Spleen (tissue), 11 donors: ENCODE data around the gene DYNLRB2. TPM values are rescaled to one million over a fixed set of nuclear protein-coding genes. Genes with fewer than 3 reads are reported as not detected.

ENCODE experiments used
- DNase-seq: peaks from one replicate; pipeline ENCODE4 v3.0.0-alpha.2; 2020
- H3K27ac ChIP-seq, 8 donors: fragments of 200-600 bp; sonication (generic) in 7 of 8; 1 replicate in 4 of 8; 2 replicates in 4 of 8; pipeline versions ENCODE4 v1.5.0 to v1.8.0; 2016 to 2021; ENCODE audit warnings: inconsistent platforms in 4 of 8, mild to moderate bottlenecking in 4 of 8, moderate library complexity in 1 of 8
- H3K27me3 ChIP-seq, 7 donors: fragments of 200-600 bp; sonication (generic) in 6 of 7; replicated peaks in 1 of 7; 1 replicate in 4 of 7; 2 replicates in 3 of 7; pipeline versions ENCODE4 v1.5.0 to v1.8.0; 2016 to 2021; ENCODE audit warnings: inconsistent platforms in 3 of 7, mild to moderate bottlenecking in 1 of 7
- H3K36me3 ChIP-seq, 6 donors: fragments of 200-600 bp; sonication (generic) in 5 of 6; 1 replicate in 4 of 6; 2 replicates in 2 of 6; pipeline versions ENCODE4 v1.5.0 to v1.8.0; 2016 to 2021; ENCODE audit warnings: inconsistent platforms in 2 of 6
- H3K4me1 ChIP-seq, 6 donors: fragments of 200-600 bp; sonication (generic) in 5 of 6; 1 replicate in 3 of 6; 2 replicates in 3 of 6; pipeline versions ENCODE4 v1.5.0 to v1.8.0; 2016 to 2021; ENCODE audit warnings: inconsistent platforms in 3 of 6
- H3K4me3 ChIP-seq, 8 donors: fragments of 200-600 bp; sonication (generic) in 7 of 8; 1 replicate in 4 of 8; 2 replicates in 4 of 8; pipeline versions ENCODE4 v1.5.0 to v1.8.0; 2016 to 2021; ENCODE audit warnings: inconsistent platforms in 4 of 8, mild to moderate bottlenecking in 4 of 8, moderate library complexity in 2 of 8
- H3K9me3 ChIP-seq, 8 donors: fragments of 200-600 bp; sonication (generic) in 7 of 8; 1 replicate in 4 of 8; 2 replicates in 4 of 8; pipeline versions ENCODE4 v1.5.0 to v1.8.0; 2016 to 2021; ENCODE audit warnings: inconsistent platforms in 4 of 8
- POLR2A ChIP-seq, 3 donors: fragments of 450-650 bp; IDR thresholded peaks; one replicate each; pipeline ENCODE4 v1.5.1; 2017; ENCODE audit warnings: antibody characterized with exemption in 3 of 3, mild to moderate bottlenecking in 1 of 3
- POLR2AphosphoS5 ChIP-seq, 3 donors: sonication (generic); formaldehyde crosslinking; IDR thresholded peaks; one replicate each; pipeline ENCODE4 v1.5.1; 2017; ENCODE audit warnings: antibody characterized with exemption in 3 of 3
- WGBS, 5 donors: extraction: QIAGEN DNeasy Blood & Tissue Kit in 3 of 5; methylation state at CpG; one replicate each; pipeline versions ENCODE4 v1.1.5 to v1.1.7; 2013 to 2018; 5-methylcytosine and 5-hydroxymethylcytosine counted together
- intact Hi-C: fragments of 100-400 bp; cut with DNase I; formaldehyde crosslinking; loops from one replicate; pipeline ENCODE4 v1.15.0; 2023; ENCODE audit warnings: low total_unique reads
- polyA plus RNA-seq, 3 donors: library from polyadenylated mRNA; stranded (reverse); fragments of 200-250 nt; gene quantifications; one replicate each; pipeline ENCODE4 v1.2.1, GENCODE V29; 2013
- total RNA-seq, 7 donors: library from RNA; depleted of rRNA in 3 of 7; stranded (reverse); fragments of >200 nt in 3 of 7; fragmentation: NEBNext Ultra II Directional in 4 of 7; extraction: Animal tissue kit (Norgen Biotek cat#: 25700) in 4 of 7; gene quantifications; one replicate each; pipeline versions ENCODE4 v1.1.0 to v1.2.1, GENCODE V29; 2016 to 2021
- TF ChIP-seq, protein P1 (sequence below), 11 experiments: fragments of 200-600 bp in 7 of 11; fragments of 450-650 bp in 4 of 11; sonication (generic) in 4 of 11; IDR thresholded peaks in 8 of 11; conservative IDR thresholded peaks in 3 of 11; 1 replicate in 7 of 11; 2 replicates in 4 of 11; pipeline versions ENCODE4 v1.4.0 to v1.8.0; 2016 to 2021; ENCODE audit warnings: antibody characterized with exemption in 11 of 11, inconsistent platforms in 4 of 11, mild to moderate bottlenecking in 1 of 11
- donor health status: healthy with polysubstance abuse.
- donor health status: DM: no; HTN: no; CAD: no; lungs with moderate emphysema.
- donor health status: DM: no; HTN: no; CAD: no.
- donor health status: Bipolar disorder and iron deficiency.
- donor health status: healthy.
- donor health status: DM: no; HTN: no; CAD: no.
- donor health status: DM: yes; HTN: yes; CAD: no.

DYNLRB2 gene
- total and polyA plus RNA-seq, 10 donors: 0.35 to 5.9 (median 1.1) TPM; not detected in 5

DNA sequence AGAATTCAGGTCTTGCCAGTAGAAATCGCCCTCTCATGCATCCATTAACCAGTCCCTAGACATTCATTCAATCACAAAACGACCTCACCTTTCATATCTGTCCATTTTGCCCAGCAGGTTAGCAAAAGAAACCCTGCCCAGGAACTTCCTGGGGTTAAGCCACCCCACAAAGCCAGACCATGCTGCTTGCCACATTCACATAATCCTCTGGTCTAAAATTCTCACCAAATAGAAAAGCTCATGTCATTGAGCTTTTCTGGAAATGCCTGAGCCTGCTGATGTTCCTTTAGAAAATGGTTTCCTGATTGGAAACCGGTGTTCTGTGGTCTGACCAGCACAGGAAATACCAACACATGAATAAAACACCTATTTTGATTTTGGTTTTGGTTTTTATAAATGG lies 21.6 kb upstream of the DYNLRB2 start:
- H3K27me3 ChIP-seq: no peaks in the 10 kb centered on the region
- H3K4me3 ChIP-seq: peak overlapping the region in 1 of 8 donors; percentile 26
- no peaks in the 10 kb centered on the region for H3K9me3 ChIP-seq
- intact Hi-C loops: no loop called here
- no peak overlapping the region for H3K27ac ChIP-seq
- no peak for DNase-seq
- TF ChIP-seq POLR2AphosphoS5 (IDR thresholded peaks at IDR 0.05): no peak
- no peaks in the 10 kb centered on the region for H3K36me3 ChIP-seq
- H3K4me1 ChIP-seq: peaks cover 0 to 17% (median 12%) of the 10 kb centered on the region in 6 donors
- WGBS, 5 donors: 34 to 49% (median 43%) methylated on average over 3 of the region's 3 CpGs

- Histone ChIP-seq H3K4me1 (peaks cover 0 to 8% (median 5%) of the 10 kb centered on the region in 6 donors), H3K27ac (no peak overlapping the region), H3K27me3 (no peaks in the 10 kb centered on the region), H3K4me3 (no peak overlapping the region), H3K36me3 (no peaks in the 10 kb centered on the region), H3K9me3 (no peaks in the 10 kb centered on the region)
- DNase-seq: no peak
- TF ChIP-seq POLR2AphosphoS5 (IDR thresholded peaks at IDR 0.05): no peak
- TF ChIP-seq, protein P1, sequence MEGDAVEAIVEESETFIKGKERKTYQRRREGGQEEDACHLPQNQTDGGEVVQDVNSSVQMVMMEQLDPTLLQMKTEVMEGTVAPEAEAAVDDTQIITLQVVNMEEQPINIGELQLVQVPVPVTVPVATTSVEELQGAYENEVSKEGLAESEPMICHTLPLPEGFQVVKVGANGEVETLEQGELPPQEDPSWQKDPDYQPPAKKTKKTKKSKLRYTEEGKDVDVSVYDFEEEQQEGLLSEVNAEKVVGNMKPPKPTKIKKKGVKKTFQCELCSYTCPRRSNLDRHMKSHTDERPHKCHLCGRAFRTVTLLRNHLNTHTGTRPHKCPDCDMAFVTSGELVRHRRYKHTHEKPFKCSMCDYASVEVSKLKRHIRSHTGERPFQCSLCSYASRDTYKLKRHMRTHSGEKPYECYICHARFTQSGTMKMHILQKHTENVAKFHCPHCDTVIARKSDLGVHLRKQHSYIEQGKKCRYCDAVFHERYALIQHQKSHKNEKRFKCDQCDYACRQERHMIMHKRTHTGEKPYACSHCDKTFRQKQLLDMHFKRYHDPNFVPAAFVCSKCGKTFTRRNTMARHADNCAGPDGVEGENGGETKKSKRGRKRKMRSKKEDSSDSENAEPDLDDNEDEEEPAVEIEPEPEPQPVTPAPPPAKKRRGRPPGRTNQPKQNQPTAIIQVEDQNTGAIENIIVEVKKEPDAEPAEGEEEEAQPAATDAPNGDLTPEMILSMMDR (IDR thresholded peaks at IDR 0.05 in 8 of 11, conservative IDR thresholded peaks at IDR 0.05 in 3 of 11): no peak
- no peak for TF ChIP-seq POLR2A (IDR thresholded peaks at IDR 0.05)
- WGBS, 5 donors: 84 to 96% (median 90%) methylated on average over 4 of the region's 4 CpGs
- intact Hi-C loops: no loop called here
Observed at GRCh38 chr16:80525420-80525819, 15.4 kb upstream of the DYNLRB2 start.

- no peak overlapping the region for H3K27ac ChIP-seq
- no peaks in the 10 kb centered on the region for H3K36me3 ChIP-seq
- intact Hi-C loops: no loop called here
- H3K27me3 ChIP-seq: no peaks in the 10 kb centered on the region
- no peaks in the 10 kb centered on the region for H3K9me3 ChIP-seq
- DNase-seq: no peak
- peaks cover 0 to 8% (median 5%) of the 10 kb centered on the region in 6 donors for H3K4me1 ChIP-seq
- TF ChIP-seq POLR2A (IDR thresholded peaks at IDR 0.05) (no peak), POLR2AphosphoS5 (IDR thresholded peaks at IDR 0.05) (no peak)
- TF ChIP-seq, protein P1 (IDR thresholded peaks at IDR 0.05 in 8 of 11, conservative IDR thresholded peaks at IDR 0.05 in 3 of 11): peak; percentile 43 to 90 (median 81)
- 28 to 37% (median 29%) methylated on average over 6 of the region's 6 CpGs for WGBS, 5 donors
- H3K4me3 ChIP-seq: no peak overlapping the region
Observed at GRCh38 chr16:80526418-80527061, 14.3 kb upstream of the DYNLRB2 start.

- intact Hi-C loops: no loop called here
- DNase-seq: peak; percentile 76
Observed at GRCh38 chr16:80527297-80527696, 13.5 kb upstream of the DYNLRB2 start.

More at GRCh38 chr16:80527297-80527696, 13.5 kb upstream of the DYNLRB2 start:
- WGBS, 5 donors: 42 to 54% (median 46%) methylated on average over 5 of the region's 5 CpGs
- no peaks in the 10 kb centered on the region for H3K36me3 ChIP-seq
- no peaks in the 10 kb centered on the region for H3K27me3 ChIP-seq
- TF ChIP-seq POLR2AphosphoS5 (IDR thresholded peaks at IDR 0.05): no peak
- TF ChIP-seq, protein P1 (IDR thresholded peaks at IDR 0.05 in 8 of 11, conservative IDR thresholded peaks at IDR 0.05 in 3 of 11): peak in 8 of 11 experiments; percentile 31 to 52 (median 38)
- no peak overlapping the region for H3K27ac ChIP-seq
- H3K4me1 ChIP-seq: peaks cover 0 to 8% (median 5%) of the 10 kb centered on the region in 6 donors
- H3K4me3 ChIP-seq: no peak overlapping the region
- H3K9me3 ChIP-seq: no peaks in the 10 kb centered on the region
